ENCODE results near the gene WIPF3.

Gene WIPF3

DNA sequence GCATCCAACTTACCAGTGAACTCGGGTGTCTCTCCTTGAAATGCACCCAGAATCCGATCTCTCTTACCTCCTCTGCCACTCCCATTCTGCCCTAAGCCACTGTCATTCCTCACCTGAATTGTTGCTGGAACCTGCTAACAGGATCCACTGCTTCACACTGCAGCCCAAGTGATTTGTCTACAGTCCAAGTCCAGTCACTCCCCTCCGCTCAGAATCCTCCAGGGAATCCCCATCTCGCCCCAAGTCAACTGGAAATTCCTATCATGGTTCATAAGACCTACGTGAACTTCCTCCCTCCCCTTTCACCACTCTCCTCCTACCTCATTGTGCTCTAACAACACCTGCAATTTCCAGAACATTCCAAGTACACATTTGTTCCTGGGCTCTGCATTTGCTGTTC is 92.0 kb downstream of the WIPF3 start:
- DNase-seq (ENCODE audit: low read depth in 2 of 3, low spot score in 1 of 3): no peak

DNA sequence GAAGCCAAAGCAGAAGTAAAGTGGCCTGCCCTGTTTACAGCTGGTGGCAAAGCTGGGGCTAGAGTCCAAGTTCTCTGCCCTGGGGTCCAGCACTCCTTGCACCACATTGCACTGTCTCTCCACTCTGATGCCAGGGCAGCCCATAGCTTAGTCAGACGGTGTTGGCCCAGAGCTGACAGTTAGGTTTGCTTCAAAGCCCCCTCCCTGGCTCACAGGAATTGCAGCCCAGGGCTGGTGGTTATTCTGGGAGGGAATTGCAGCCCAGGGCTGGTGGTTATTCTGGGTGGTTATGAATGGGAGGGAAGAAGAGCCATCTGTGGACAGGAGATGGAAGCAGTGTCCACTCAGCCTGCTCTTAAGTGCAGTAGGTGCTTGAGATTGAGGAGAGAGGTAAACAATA is 94.4 kb downstream of the WIPF3 start:
- no peak for DNase-seq (ENCODE audit: low read depth in 2 of 3, low spot score in 1 of 3)

DNA sequence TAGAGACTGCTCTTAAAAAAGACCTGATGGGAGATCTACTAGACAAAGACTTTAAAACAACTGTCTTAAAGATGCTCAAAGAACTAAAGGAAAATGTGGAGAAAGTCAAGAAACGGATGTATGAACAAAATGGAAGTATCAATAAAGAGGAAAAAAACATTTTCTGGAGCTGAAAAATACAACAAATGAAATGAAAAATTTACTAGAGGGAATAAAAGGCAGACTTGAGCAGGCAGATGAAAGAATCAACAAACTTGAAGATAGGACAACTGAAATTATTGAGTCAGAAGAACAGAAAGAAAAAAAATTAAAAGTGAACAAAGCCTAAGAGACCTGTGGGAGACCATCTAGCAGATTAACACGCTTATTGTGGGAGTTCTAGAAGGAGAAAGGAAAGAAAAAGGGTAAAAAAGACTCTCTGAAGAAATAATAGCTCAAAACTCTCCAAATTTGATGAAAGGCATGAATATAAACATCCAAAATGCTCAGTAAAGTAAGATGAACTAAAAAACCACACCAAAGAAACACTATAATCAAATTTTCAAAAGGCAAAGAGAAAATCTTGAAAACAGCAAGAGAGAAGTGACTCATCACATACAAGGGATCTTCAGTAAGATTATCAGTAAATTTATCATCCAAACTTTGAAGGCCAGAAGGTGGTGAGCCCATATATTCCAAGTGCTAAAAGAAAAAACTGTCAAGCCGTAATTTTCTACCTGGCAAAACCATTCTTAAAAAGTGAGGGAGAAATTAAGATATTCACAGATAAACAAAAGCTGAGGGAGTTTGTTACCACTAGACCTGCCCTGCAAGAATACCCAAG is 100.1 kb downstream of the WIPF3 start:
- DNase-seq (ENCODE audit: low read depth in 2 of 3, low spot score in 1 of 3): no peak

DNA sequence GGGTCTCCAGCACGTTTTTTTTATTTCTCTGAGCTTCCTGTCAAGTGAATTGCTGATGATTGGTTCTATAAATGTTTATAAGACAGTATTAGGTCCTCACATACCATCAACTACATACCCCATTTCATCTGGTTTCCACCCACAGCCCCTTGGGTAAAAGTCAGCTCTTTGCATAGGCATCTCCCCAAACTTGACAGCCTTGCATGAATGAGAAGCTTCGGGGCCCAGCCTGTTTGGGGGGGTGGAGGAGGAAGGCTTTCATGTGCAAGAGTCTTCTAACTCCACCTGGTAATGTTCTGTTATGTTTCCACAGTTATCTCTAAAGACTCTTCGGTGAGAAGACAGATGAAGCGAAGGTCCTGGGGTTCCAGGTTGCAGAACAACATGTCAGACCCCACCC is 107.9 kb downstream of the WIPF3 start:
- DNase-seq (ENCODE audit: low read depth in 2 of 3, low spot score in 1 of 3): no peak

DNA sequence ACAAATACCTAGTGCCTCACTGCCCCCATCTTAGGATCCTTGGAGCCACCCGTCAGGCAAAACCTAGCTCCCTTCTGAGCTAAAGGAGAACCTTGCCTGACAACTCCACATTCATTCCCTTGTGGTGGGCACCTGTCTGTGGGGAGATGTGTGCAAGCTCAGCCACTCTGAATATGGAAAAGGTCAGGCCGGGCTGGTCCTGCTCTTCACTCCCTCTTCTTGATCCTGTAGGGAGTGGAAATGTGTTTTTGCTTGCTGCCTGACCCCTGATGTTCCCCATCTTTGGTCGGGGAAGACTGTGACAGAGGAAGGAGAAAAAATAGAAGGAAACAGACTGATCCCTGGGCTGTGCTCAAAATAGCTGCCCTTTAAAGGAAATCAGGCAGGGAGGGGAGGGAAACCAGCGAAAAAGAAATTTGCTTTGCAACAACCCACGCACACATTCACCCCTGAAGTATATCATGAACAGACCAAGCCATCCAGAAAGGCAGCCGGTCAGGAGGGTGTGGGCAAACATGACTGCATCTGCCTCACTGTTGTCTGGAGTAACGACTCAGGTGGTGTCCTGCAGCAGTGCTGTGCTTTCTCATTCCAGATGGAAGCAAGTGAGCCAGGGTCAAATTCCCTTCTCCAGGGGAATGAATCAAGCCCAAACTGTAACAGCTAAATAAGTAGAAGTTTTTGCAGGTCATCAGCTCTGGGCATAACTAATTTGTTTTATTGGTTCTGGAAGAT is 109.3 kb downstream of the WIPF3 start:
- no peak for DNase-seq (ENCODE audit: low read depth in 2 of 3, low spot score in 1 of 3)

DNA sequence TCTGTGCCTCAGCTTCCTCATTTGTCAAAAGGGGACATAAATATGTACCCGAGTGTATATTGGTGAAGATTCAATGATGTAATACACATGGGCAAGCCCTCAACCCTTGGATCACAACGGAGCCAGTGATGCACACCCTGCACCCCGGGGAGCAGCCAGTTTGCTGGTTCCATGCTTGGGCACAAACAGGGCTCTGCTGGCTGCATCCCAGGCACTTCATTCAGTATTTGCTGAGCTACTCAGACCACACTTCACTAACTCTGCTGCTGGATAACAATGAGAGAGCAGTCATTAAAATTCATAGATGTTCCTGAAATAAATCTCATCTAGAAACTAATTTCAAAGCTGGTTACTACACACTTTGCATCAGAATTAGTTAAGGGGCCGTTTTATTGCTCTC is 111.3 kb downstream of the WIPF3 start:
- no peak for DNase-seq (ENCODE audit: low read depth in 2 of 3, low spot score in 1 of 3)

DNA sequence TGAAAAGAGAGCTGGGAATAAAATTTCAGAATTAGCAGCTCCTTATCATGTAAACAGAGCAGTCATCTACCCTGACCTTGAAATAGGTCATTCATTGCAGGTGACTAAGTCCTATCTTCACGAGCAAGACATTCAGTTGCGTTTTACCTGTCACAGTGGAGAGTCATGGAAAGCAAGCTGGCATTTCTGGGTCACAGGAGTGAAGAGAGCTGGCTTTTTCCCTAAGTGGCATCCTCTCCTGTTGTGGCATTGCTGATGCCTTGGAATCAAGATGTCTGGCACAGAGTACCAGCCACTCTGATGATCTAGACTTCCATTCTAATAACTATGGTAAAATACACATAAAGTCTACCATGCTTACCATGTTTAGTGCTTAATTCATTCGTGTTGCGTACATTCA is 112.5 kb downstream of the WIPF3 start:
- no peak for DNase-seq (ENCODE audit: low read depth in 2 of 3, low spot score in 1 of 3)

DNA sequence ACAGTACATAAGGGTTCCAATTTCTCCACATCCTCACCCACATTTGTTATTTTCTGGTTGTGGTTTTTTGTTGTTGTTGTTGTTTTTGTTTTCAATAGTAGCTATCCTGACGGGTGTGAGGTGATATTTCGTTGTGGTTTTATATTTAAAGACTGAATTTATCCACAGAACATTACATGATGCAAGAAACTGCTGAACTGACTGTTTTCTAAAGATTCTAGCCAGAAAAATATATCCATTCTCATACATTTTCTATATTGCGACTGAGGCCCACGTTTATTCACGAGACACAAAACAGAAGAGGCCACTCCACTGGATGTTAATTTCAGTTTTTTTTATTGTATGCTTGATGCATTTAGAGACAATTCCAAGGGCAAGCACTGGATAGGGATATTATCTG is 113.5 kb downstream of the WIPF3 start:
- DNase-seq (ENCODE audit: low read depth in 2 of 3, low spot score in 1 of 3): no peak

DNA sequence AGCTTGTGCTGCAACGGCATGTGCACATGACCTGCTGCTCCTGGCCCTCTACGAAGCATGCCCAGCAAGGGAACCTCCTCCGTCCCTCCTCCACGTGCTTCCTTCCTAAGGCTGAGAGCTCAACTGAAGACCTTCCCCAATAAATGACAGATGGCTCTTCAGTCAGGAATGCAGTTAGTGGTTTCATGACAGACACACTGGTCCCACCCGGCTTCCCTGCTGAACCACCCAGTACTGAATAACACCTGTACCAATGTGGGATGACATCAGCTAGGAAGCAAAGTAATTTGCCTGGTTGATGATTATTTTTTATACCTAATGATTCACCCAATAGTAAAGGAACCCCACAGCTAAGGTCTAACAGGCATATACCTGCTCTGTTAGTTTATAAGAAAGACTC is 114.2 kb downstream of the WIPF3 start:
- no peak for DNase-seq (ENCODE audit: low read depth in 2 of 3, low spot score in 1 of 3)

DNA sequence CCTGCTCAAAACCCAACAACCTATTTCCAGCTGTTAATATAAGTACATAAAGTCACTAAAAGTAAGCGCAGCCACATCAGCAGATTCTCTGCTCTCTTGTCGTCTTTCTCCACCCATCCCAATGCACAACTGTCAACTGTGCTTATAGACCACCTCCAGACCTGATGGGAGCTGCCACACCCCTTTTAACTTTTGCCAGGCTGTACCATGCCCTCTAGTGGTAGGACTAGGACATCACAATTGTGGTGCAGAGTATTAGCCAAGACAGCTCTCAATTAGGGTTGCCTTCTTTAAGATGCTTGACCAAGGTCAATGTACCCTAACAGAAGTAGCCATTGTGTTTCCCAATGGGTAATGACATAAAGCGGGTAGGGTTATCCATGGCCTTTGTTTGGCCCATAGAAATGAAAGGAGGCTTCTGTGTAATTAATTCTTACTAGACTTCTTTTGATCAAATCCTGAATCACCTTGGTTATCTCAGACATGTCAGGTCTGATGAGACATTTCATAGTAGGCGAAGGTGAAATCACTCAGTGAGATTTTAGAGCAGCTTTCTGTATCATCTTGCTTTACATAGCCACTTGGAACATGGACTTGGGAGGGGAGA is 115.2 kb downstream of the WIPF3 start:
- DNase-seq (ENCODE audit: low read depth in 2 of 3, low spot score in 1 of 3): peak; percentile 5 to 55 (median 12)

DNA sequence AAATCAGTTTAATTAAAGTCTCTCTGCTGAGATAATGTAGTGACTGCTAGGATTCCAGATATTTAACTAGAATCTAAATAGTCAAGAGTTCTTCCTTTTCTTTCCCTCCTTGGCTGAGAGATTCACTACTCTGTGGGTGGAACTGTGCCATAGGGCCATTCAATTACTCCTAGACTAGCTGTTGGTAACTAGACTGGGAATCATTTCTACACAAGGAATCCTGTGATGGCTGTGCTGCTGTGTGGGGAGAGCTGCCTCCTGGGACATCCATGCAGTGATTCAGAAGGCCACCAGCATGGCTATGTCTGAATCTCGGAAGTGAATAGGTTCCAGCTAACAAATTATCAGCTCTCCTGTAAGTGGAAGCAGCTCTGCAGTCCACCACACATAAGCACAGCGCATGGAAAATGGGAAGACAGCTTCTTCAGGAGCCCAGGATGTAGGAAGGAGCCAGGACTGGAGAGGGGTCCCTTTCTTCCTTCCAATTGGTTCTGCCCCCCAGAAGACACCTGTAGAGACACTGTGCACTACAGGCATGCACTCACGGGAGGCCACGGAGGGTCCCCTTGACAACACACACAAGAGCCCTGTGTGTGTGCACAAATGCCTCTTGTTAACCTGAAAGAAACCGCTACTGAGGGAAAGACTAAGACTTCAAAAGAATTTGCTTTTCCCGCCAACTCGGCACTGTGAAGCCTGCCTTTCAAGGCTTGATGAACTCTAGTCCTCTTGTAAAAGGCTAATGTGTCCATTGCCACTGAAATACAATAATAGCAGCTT is 116.8 kb downstream of the WIPF3 start:
- DNase-seq (ENCODE audit: low read depth in 2 of 3, low spot score in 1 of 3): no peak

DNA sequence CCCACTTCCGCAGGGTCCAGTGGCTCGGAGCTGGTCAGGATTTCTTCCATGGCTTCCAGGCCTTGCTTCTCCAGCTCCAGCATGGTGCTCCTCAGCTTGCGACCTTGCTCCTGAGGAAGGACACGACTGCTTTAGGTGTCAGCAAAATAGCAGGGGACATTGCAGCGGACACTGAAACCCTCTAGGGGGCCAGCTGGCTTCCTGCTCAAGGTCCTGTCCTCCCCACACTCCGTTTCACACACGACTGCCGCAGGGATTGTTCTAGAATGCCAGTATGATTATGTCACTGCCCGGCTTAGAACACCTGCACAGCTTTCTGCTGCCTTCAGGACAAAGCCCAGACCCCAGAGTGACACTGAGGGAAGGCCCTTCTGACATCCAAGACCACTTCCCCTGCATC is 117.7 kb downstream of the WIPF3 start:
- DNase-seq (ENCODE audit: low read depth in 2 of 3, low spot score in 1 of 3): no peak

DNA sequence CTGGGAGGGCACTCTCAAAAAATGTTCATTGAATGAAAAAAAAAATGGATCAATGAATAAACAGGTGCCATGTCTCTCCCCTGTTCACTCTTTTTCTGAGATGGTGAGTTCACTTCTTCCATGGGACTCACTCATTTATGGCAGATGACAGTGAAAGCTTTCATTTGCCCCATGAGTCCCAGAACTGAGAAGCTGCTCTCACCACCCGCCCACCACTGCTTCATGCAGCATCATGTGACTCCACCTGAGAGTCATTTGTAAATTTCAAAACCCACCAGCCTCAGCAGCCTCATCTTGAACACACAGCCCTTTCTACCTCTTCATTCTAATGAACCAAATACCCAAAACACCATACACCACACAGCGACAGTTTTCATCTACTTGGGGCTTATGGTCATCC is 118.4 kb downstream of the WIPF3 start:
- no peak for DNase-seq (ENCODE audit: low read depth in 2 of 3, low spot score in 1 of 3)

DNA sequence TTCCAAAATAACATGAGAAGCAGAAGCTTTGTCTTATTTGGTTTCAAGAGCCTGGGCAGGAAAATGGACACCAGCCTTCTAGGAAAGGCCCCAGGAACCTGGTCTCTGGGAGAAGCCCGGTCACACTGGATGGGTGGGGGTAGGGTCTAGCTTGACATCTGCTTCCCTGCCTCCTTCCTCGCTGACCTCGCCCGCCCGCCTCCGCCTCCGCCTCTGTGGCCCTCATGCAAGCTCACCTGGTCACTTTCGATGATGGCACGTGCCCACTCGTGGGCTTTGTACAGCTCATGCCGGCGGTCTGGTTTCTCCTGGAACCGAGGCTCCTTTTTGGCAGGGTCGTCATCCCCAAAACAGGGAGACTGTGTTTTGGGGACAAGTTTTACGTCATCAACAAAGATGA is 119.9 kb downstream of the WIPF3 start:
- no peak for DNase-seq (ENCODE audit: low read depth in 2 of 3, low spot score in 1 of 3)

DNA sequence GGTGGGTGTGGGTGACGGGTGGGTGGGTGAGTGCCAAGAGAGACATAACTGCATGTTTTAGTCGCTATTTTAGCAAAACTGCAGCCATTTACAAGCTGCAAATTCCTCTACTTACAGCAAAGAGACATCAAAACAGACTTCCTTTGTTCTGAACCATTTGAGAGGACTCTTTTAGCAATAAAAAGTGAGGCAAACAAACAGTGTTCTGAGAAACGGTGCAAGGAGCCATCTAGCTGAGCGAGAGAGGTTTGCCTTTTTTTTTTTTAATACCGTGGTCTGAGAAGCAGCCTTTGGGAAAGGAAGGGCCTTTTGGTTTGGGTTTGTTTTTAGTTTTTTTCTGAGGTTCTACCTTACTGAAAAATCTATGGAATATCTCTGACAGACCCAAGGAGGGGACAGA is 120.4 kb downstream of the WIPF3 start:
- no peak for DNase-seq (ENCODE audit: low read depth in 2 of 3, low spot score in 1 of 3)

DNA sequence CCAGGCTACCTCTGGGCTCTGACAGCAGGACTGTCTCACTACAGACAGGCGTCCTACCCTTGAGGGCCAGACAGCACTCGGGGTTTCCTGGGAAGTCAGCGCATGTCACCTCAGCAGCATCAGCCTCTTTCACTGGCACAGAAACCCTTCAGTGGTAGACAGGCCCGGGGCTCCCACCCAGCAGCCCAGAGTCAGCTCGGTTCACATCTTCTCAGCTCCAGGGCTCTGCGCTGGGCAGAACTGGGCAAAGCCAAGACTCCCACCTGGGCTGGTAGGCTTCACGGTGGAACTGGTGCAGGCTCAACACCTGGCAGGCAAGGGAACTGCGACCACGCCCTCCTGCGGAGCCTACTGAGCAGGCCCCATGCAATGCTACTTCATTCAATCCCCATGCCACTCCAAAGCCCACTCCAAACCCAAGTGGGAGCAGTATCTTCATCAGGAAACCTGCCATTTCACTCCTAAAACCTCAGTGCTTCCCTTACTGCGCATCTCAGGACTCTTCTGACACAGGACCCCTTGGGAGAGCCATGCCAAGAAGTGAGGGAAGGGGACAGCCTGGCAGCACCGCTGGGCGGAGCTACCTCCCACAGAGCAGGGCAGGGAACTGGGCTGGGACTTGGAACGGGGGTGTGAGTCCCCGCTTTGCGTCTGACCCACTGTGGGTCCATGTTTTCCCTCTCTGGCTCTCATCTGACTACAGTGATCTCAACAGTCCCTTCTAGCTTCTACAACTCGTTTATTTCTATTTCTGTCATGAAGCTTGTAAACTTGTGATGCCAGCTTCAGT is 122.9 kb downstream of the WIPF3 start:
- DNase-seq (ENCODE audit: low read depth in 2 of 3, low spot score in 1 of 3): no peak

DNA sequence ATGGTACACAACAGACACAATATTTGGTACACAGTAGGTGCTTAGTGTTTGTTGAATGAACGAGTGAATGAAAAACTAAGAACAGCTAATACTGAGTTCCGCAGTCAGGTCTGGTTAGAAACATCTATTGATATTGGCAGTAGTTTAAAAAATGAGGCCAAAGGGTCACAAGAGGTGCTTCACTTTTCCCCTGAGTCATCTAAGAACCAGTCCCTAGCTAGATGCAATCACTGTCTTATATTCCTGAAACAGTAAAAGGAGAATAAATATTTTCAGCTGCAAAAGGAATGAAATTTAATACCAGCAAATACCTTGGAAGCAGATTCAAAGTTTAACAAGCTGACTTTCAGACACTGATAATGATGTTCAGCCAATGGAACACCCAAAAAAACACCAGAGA is 128.8 kb downstream of the WIPF3 start:
- no peak for DNase-seq (ENCODE audit: low read depth in 2 of 3, low spot score in 1 of 3)

DNA sequence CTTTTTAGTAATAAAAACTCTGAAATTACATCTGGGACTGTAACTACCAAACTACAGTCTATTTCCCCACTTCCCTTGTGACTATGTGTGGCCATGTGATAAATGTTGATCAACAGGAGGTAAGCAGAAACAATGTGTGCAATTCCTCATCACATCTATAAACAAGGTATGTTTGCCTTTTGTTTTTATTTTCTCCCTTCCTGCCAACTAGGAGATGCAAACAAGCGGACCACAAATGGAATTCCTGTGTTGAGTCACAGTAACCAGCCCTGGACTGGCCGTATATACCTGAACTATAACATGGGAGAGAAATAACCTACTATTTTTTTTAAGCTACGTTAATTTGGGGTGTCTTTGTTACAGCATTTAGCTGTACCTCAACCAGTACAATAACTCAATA is 130.8 kb downstream of the WIPF3 start:
- no peak for DNase-seq (ENCODE audit: low read depth in 2 of 3, low spot score in 1 of 3)

DNA sequence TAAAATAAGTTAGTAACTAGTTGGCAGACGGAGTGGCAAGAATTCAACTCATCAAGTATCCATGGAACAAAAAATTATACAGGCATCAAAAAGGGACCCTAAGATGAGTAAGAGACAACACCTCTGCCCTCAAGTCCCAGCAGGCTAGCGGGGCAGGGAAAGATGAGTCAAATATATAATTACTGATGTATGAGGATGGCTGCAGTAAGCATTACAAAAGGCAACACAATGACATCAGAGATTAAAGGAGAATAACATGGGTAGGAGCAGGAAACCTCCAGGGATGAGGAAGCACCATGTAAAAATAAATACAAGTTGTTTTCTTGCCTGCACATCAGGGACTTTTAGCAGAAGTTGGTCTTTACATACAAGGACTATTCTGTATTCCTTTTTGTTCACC is 133.9 kb downstream of the WIPF3 start:
- DNase-seq (ENCODE audit: low read depth in 2 of 3, low spot score in 1 of 3): no peak

DNA sequence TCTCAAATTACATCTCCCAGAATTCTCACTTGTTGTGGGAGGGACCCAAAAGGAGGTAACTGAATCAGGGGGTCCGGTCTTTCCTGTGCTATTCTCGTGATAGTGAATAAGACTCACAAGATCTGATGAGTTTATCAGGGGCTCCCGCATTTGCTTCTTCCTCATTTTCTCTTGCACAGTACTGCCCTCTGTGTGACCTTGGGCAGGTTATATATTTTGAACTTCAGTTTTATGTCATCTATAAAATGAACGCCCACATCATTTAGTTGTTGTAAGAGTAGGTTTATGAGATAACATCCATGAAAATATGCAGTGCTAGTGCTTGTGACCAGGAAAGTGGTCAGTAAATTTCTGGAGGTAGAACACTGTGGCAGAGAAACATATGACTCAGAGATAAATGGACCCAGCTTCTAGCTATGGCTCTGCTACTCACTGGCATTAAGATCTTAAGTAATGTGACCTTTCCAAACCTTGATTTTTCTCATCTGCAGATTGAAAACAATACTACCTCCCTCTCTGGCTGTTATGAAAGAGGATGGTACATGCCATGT is 139.0 kb downstream of the WIPF3 start:
- no peak for DNase-seq (ENCODE audit: low read depth in 2 of 3, low spot score in 1 of 3)

All from stimulated activated CD4-positive, alpha-beta T cell treated with anti-CD3 and anti-CD28 coated beads, Interleukin-12 subunit alpha, Interleukin-12 subunit beta, amount 100 ng/mL, for 48 hours (primary cell).